T-helper 2 cell (primary cell): ENCODE data around the gene NDUFB6.
A peak's percentile ranks its signal among the peaks of the same experiment; 100 is the strongest.
"Not testable (repeated sequence)": the region's sequence is repeated elsewhere in the genome, so short reads cannot be mapped to it uniquely, and the experiment has no call there.

Experiments
- DNase-seq, 5 experiments: peaks; one replicate each; pipeline versions ENCODE4 v3.0.0 to v3.0.0-alpha.2; 2012 to 2022

The NDUFB6 gene

DNA sequence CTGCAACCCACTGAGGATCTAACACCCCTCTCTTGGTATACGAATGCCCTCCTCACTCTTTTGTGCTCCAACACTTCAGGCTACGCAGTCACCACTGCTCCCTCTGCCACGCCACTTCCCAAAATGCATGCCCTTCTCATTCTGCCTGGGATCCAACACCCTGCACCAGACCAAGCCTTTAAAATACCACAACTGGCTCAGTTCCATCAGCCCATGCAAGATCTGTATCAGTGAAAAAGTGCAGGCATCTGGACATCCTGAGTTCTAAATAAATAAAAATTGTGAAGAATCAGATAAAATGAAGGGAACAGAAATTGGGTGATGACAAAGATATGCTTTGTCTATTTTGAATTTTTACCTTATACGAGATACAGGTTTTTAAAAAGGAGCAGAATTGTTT, 2.7 kb downstream of the NDUFB6 start:
- no peak for DNase-seq

DNA sequence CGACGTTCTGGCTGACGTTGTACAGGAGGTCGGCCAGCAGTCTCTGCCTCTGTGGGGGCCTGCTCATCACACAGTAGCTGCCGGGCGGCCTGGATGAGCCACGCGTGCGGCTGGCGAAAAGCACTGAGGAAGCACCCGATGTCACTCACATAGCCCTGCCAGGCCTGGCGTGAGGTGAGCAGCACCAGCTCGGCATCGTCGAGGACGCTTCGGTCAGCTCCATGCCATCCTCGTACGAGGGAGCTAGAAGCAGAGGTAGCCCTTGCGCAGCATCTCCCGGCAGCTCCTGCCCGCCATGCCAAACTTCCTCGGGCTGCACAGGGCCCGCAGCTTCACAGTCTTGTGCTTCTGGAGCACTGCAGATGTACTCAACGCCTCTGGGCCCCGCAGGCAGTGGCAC, 6.2 kb downstream of the NDUFB6 start:
- DNase-seq = no peak

DNA sequence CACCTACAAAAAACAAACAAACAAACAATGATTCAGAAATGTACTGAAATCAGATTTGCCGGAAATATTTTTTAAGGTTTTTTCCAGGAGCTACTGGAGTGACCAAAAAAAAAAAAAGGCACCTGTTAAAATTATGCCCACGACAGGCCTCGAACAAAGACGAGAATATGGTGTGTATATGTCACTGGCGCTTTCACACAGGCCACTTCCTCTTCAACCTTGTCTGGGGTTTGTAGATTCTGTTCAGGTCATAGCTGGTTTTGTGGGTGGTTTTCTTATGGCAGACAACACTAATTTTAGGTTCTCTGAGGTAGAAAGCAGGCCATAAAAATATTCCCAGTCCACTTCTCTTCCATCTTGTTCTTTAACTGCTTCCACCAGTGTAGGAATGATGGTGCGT, 7.0 kb downstream of the NDUFB6 start:
- peak in 1 of 5 experiments; percentile 10 for DNase-seq

DNA sequence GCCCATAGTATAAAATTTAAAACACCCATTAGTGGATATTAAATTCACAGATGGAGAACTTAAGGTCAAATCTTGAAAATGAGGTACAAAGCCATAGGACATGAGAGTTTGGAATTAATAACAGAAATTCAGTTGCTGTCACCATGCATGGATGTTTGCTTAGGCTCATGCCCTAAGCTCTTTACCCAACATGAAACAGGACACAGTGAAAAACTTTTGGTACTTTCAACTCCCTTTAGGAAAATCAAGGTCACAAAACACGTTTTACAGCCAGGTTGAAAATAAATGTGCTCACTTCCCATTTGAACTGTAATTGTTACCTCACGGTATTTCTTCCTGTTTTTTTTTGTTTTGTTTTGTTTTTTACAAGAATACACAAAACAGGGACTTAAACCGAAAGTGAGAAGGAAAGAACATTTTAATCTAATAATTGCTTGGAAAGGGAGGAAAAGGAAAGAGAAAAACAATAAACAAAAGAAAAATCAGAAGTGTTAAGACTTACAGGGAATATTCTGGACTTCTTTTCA, 14.5 kb downstream of the NDUFB6 start:
- DNase-seq = no peak

DNA sequence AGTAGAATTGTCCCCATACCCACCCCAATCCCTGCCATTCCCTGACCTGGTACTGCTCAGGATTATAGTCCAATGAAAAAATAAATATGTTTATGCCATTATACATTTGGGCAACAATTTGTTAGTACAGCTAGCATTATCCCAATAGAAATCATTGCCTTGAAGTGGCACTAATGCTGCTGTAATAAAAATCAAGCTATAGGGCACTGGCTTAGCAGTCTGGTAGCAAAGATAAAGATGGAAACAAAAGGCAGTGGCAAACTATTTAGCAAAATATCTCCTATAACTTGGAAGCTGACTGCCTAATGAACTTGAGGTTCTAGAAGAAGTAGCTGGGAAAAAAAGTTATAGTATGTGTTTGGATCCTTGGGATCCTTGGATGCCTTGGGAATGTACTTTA, 18.4 kb downstream of the NDUFB6 start:
- DNase-seq = no peak

DNA sequence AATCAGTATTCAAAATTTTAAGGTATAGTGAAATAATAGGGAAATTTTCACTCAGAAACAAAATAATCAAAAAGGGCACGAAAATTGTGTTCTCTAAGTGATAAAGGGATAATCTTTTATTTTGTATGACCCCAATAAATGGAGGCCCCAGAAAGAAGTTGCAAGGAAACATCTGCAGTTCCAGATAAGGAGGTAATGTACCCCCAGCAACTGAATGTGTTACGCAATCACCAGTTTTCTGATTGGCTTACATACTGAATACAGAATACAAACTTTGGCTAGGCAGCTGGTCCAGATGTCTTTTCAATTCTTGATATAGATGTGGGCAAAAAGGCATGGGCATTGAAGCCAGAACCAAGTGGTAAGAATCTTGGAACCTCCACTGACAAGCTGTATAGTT, 18.9 kb downstream of the NDUFB6 start:
- no peak for DNase-seq

DNA sequence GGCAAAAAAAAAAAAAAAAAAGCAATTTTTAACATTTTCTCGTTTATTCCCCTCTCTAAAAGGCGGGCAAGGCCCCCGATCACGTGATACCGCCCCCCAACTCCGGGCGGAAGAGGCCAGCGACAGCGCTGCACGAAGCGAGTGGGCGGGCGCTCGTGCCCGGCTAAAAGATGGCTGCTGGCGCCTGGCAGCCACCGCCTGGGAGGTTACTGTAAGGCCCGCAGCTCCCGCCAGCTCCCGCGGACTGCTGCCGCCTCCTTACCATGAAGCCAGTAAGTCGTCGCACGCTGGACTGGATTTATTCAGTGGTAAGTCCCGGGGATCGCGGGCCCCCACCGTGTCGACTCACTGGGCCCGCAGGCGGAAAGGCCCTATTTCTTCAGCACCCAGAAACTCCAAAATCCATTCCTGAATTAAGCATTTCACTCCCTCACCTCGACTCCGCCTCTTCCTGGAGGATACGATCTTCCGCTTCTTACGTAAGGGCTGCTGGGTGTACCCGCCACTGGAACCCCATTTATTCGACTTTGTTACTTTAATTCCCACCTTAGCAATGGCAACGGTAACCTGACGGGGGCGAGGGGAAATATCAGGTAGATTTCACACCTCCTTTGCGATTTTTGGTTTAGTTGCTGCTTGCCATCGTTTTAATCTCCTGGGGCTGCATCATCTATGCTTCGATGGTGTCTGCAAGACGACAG, 20.6 kb downstream of the NDUFB6 start, which contains the start of the genes SMIM27 and TOPORS:
Gene SMIM27 (plus strand): TSS at position 156 of the 701 bp plus-strand sequence. CDS start 108 bp downstream, at position 264.
Gene TOPORS (minus strand): TSS at position 415 of the 701 bp plus-strand sequence. CDS start 150 bp downstream, at position 265.
- DNase-seq = peak; percentile 78 to 95 (median 85)

DNA sequence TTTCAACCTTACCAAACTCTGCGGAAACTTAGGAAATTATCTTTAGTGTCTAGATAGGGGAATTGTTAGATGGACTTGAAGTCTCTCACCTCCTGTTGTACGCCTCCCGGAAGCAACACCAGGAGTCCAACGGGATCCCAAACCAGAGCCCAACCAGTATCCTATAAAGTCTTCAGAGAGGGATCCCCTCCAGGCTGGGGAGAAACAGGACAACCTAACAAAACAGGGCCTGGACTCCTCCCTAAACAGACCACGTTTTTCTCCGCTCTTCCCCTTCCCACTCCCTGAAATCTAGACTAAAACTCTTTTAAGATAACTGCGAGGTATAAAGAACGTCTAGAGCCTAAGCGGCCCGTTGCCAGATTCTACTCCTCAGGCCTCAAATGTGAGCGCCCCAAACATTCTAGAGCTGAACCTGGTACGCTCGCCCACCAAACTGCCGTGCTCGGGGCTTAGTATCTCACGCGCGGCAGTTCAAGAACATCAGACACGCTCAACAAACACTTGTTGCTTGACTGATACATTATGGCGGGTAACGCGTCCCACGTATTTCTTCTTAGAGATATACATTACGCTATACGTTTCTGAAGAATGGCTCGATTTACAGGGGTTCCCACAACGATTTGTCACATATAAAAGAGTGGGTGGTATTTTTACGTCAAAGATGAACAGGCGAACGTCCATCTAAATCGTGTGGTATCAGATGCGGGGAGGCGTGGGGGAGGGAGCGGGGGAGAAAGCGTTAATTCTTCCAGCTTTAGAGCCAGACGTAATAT, 21.5 kb downstream of the NDUFB6 start:
- peak in 4 of 5 experiments; percentile 25 to 78 (median 36) for DNase-seq

DNA sequence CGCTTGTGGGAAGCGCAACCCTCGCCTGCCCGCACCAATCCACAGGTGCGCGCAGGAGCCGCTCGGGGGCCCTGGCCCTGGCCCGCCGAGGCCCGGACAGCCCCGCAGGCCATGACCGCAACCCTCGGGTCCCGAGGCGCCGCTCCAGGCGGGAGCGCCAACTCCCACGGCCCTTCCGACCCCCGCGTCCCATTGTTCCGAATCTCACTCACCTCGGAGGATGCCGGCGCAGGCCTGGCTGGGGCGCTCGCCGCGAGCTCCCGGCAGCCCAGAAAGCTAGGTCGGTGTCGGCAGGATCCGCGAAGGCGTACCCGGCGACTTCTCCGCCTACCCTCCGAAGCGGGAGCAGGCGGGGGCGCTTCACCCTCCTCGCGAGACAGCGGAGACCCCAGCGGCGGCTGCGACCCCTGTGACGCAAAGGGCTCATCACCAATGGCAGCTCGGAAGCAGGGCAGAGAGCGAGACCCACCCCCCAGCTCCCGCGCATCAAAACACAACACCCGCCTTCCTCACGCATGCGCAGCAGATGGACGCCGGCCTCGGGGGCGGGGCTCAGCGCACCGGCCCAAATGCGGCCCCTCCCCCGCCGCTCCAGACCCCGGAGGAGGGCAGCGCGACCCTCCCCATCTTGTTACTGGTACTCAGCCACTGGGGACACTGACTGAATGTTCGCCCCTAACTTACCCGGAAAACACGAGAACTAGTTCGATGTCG, 22.2 kb downstream of the NDUFB6 start:
- DNase-seq = peak; percentile 86 to 97 (median 96)

DNA sequence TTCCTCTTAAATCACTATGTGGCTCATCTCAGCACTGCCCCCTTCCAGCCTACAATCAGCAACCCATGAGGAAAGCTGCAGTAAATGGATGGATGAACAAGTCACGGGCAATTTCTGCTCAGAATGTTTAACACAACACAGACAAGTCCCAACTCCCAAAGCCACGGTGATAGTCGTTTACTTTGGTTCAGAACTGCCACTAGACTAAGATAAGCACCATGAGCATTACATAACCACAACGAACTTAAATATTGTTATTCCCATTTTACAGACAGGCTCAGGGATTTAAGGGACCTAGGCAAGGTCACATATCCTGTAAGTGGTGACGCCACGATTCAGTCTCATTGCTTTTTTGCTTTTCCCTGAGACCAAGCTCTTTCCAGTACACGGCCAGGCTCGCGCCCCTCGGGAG, 22.8 kb downstream of the NDUFB6 start:
- peak in 1 of 5 experiments; percentile 9 for DNase-seq

DNA sequence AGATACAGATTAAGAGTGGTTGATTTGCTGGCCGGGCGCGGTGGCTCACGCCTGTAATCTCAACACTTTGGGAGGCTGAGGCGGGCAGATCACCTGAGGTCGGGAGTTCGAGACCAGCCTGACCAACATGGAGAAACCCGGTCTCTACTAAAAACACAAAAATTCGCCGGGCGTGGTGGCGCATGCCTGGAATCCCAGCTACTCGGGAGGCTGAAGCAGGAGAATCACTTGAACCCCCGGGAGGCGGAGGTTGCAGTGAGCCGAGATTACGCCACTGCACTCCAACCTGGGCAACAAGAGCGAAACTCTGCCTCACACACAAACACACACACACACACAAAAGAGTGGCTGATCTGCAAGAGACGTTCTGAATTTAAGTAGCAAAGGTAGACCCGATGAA, 24.7 kb downstream of the NDUFB6 start:
- not testable (repeated sequence) for DNase-seq

DNA sequence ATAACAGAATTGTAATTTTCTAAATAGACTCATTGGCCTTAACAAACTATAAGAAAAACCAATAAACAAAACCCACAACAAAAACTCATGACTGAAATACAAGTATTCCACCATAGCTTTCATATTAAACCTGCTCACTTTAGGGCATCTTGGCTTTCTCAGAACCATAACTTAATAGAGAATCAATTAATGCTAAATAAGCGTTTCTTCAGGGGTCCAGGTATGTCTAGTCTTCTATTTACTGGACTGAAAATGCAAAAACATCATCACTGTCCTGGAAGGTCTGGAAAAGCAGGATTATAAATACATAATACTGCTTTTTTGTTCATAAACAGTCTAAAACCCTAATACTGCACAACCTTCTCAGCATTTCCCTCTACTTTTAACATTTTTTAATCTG, 27.1 kb downstream of the NDUFB6 start:
- no peak for DNase-seq

DNA sequence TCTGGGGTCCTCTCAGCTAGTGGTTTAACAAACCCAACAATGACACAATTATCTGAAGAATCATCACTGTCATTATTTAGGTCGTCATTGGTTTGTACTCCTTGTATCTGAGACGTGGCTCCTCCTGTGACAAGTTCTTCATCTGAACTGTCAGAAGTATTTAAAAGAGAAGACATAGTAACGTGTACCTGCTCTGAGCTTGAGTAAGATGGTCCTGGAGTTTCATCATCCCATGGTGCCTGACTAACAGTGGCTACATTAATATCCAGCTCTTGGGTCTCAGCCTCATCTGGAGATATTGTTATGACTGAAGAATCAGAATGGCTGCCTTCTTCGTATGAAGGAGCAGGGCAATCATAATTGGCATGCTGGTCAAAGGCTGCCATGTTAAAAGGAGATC, 29.9 kb downstream of the NDUFB6 start:
- no peak for DNase-seq

DNA sequence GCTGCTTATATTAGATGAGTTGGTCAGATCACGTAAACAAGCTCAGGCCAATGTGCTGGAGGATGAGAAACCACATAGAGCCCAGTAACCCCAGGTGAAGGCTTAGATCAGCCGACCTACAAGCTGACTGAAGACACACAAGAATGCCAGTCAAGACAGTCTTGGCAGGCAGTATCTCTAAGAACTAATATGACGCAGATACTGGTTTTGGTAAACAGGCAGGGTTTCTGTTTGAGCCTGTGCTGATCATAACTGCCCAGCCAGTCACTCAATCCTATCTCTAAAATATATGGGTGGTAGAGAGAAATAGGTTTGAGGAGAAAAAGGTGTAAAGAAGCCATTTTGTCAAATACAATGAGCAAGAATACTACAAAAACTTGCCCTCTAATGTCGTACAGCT, 39.1 kb downstream of the NDUFB6 start:
- no peak for DNase-seq

DNA sequence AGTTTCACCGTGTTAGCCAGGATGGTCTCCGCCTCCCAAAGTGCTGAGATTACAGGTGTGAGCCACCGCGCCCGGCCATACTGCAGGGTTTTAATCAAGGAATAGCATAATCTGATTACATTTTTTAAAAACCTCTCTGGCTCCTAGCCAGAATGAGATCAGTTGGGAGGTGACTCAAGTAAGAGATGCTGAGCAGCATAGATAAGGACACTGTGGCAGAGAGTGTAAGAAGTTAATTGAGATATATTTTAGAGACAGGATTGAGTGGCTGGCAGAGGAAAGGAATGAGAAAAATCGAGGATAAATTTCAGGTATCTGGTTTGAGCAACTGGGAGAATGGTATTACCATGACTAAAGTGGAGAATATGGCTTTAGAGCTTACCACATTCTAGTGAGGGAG, 39.6 kb downstream of the NDUFB6 start:
- no peak for DNase-seq

DNA sequence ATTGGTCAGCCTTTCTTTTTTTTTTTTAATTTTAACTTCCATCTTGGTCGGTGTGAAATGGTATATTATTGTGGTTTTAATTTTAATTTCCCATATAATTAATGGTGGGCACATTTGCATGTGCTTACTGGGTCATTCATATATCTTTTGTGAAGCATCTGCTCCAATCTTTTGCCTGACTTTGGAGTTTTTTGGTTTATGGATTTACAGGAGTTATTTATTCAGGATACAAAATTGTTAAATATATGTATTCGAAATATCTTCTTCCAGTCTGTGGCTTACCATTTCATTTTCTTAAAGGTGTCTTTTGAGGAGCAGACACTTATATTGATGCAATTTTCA, 46.3 kb downstream of the NDUFB6 start:
- no peak for DNase-seq

DNA sequence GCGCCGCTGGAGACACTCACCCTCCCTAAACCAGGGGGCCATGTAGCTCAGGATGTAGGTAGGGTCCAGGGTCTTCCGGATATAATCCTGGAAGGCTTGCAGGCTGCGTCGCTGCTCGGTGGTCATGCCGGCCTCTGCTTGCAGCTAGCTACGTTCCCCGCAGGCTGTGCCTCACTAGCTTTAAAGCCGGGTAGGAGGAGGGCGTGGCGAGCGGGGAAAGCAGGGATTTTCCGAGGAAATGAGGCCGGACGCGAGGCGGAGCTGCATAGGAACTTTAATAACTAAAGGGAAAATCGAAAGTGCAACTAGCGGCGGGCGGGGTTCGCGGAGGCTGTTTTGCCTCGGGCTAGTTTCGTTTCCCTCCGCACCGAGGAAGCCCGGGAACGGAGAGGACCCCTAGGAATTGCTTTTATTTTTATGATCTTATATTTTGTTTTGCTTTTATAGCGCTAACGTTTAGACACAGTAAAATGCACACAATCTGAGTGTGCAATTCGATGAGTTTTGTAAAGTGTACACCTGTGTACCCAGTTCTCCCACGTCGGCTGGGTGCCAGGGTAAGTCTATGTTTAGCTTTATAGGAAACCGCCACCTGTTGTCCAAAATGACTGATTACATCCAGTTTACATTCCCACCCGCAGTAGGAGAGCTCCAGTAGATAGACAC, 46.8 kb downstream of the NDUFB6 start, which contains the start of gene RIGI:
Gene RIGI (minus strand): TSS at position 156 of the 666 bp plus-strand sequence. CDS start 30 bp downstream, at position 126.
- peak; percentile 63 to 81 (median 77) for DNase-seq

DNA sequence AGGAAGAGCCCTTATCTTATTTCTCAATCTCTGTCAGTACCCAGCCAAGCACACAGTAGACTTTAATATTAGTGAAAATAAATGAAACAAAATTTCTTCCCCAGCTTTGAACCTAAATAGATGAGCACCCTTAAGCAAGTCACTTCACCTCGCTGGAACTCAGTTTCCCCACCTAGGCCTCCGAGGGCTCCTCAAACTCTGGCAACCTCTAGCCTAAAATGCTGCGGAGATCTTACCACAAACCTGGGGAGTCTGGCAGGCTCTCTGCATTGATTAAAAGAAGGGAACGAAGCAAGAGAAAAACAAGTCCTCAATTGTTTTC, 47.3 kb downstream of the NDUFB6 start:
- no peak for DNase-seq

DNA sequence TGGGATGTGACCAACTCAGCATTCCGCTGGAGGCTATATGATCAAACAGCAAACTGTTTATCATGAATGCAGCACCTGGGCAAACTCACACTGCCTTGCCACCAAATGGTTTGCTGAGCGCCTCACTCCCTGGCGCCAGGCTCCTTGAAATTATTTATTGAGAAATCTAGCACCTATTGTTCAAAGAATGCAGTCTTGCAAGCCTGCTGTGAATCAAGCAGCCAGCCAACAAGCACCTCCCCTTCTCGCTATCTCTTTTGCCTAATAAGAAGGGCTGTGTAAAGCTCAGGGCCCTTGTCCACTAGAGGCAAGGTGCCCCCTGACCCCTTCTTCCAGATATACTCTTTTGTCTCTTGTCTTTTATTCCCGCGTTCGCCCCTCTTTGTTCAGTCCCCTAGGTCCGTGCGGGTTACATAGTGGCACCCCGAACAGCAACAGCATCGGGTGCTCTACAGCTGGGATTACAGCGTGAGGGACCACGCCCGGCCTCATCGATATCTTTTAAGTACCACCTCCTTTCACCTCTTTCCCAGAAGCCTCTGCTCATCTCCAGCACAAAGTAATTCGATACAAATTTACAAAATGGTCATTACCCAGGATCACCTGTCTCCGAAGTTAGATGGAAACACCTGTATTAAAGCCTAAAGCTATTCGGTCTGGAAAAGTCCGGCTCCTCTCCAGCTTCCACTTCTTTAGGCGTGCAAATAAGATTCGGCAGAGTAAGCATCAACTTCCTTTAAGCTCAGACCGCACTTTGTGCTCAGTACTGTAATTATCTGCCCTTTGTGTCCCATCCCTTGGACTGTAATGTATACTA, 47.9 kb downstream of the NDUFB6 start:
- peak in 1 of 5 experiments; percentile 50 for DNase-seq

DNA sequence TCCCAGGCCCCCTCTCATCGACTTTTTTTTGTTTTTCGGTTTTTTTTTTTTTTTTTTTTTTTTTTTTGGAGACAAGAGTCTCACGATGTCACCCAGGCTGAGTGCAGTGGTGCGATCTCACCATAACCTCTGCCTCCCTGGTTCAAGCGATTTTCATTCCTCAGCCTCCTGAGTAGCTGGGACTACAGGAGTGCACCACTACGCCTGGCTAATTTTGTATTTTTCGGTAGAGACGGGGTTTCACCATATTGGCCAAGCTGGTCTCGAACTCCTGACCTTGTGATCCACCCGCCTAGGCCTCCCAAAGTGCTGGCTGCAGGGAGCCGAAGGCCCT, 48.4 kb downstream of the NDUFB6 start:
- not testable (repeated sequence) for DNase-seq

DNA sequence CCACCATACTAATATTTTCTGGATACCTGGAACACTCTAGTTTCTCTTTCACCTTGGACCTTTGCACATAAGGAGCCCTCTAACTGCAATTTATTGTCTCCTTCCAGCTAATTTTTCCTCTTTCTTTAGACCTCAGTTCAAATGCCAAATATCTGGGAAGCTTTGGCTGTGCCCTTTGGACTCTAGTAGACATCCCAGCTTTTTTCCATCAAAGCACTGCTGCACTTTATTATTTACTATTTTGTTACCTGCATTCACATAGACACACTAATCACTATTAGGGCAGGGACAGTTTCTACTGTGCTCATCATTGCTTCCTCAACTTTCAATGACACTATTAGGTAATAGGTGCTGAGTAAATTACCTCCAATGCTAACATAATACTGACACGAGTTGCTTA, 49.0 kb downstream of the NDUFB6 start:
- DNase-seq = no peak

DNA sequence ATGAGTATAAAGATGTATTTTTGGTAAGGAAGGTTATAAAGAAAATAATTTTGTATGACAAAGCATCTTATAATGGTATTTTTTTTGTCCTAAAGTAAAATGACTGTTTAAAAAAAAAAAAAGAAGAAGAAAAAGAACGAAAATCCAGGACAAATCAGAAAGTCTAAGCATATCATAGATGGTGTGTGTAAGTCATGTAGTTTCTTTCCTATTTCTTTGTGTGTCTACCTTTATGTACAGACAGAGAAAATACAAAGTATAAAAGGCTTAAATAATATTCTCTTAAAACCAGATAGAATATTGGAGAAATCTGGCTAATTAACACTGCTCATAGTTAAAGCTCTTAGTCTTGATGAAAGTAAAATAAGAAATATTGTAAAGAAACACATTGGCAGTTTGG, 54.7 kb downstream of the NDUFB6 start:
- no peak for DNase-seq
